H1 (cell line): Measurements from ENCODE around the gene PI4K2A. TPM values are rescaled to one million over a fixed set of nuclear protein-coding genes. Genes with fewer than 3 reads are reported as not detected.

Source experiments
- CTCF ChIA-PET: fragments of 300-600 bp; sonication (Branson Sonifier 250); formaldehyde crosslinking; loops from one replicate; lab custom pipeline; 2021; ENCODE audit not compliant: partially characterized antibody; lab: Charles Lee
- POLR2A ChIA-PET: fragments of 300-600 bp; sonication (Branson Sonifier 250); formaldehyde crosslinking; loops from one replicate; lab custom pipeline; 2021; ENCODE audit warnings: inconsistent platforms; ENCODE audit not compliant: partially characterized antibody; lab: Charles Lee
- DNase-seq, 2 experiments: peaks; one replicate each; pipeline versions ENCODE4 v3.0.0 to v3.0.0-alpha.2; 2010 to 2022; ENCODE audit warnings: low spot score in 2 of 2, low read depth in 1 of 2, mixed read lengths in 1 of 2
- FAIRE-seq: peaks from 2 replicates; lab custom pipeline; 2011; peaks lifted over from hg19 to GRCh38; lab: Jason Lieb, UNC
- H2AFZ ChIP-seq: 2 replicates; pipeline ENCODE4 v1.8.1; 2012; ENCODE audit warnings: low read length, inconsistent platforms
- H2AK5ac ChIP-seq: 2 replicates; pipeline ENCODE4 v1.6.1; 2013; ENCODE audit warnings: low read depth, low read length
- H2BK120ac ChIP-seq: replicated peaks from 2 replicates; pipeline ENCODE3; 2013; ENCODE audit warnings: low read depth, low read length, inconsistent platforms
- H2BK12ac ChIP-seq: 2 replicates; pipeline ENCODE4 v1.6.1; 2013; ENCODE audit warnings: low read depth, low read length
- H2BK15ac ChIP-seq: 2 replicates; pipeline ENCODE4 v1.6.1; 2013; ENCODE audit warnings: low read length
- H2BK20ac ChIP-seq: 2 replicates; pipeline ENCODE4 v1.6.1; 2013; ENCODE audit warnings: low read length
- H2BK5ac ChIP-seq: 2 replicates; pipeline ENCODE4 v1.6.1; 2013; ENCODE audit warnings: low read depth, low read length
- H3K14ac ChIP-seq: 2 replicates; pipeline ENCODE4 v1.6.1; 2013; ENCODE audit warnings: inconsistent platforms; ENCODE audit not compliant: insufficient read length
- H3K18ac ChIP-seq: 2 replicates; pipeline ENCODE4 v1.6.1; 2013; ENCODE audit warnings: low read length; ENCODE audit errors: extremely low read depth
- H3K23ac ChIP-seq: 2 replicates; pipeline ENCODE4 v1.6.1; 2013; ENCODE audit warnings: inconsistent platforms; ENCODE audit not compliant: insufficient read length
- H3K23me2 ChIP-seq: 2 replicates; pipeline ENCODE4 v1.6.1; 2013; ENCODE audit warnings: low read depth, low read length
- H3K27ac ChIP-seq: 2 replicates; pipeline ENCODE4 v1.6.1; 2011; ENCODE audit warnings: low read depth, low read length, inconsistent platforms
- H3K27me3 ChIP-seq, 4 experiments: replicated peaks in 1 of 4; 1 replicate in 1 of 4; 2 replicates in 3 of 4; pipeline versions ENCODE4 v1.6.1 to v1.8.1; 2011 to 2013; ENCODE audit warnings: low read length in 3 of 4, mild to moderate bottlenecking in 3 of 4, inconsistent platforms in 2 of 4, mixed read lengths in 2 of 4, moderate library complexity in 1 of 4; ENCODE audit not compliant: control insufficient read depth in 3 of 4, insufficient read depth in 3 of 4; ENCODE audit errors: extremely low read depth in 1 of 4
- H3K36me3 ChIP-seq, 4 experiments: 2 replicates each; pipeline versions ENCODE4 v1.6.1 to v1.8.1; 2011 to 2013; ENCODE audit warnings: mild to moderate bottlenecking in 4 of 4, low read length in 3 of 4, moderate library complexity in 2 of 4, control low read depth in 1 of 4, inconsistent platforms in 1 of 4; ENCODE audit not compliant: insufficient read depth in 4 of 4, control insufficient read depth in 2 of 4
- H3K4ac ChIP-seq: replicated peaks from 2 replicates; pipeline ENCODE3; 2013; ENCODE audit warnings: low read length, low read depth, mixed read lengths, inconsistent platforms; ENCODE audit not compliant: insufficient read length
- H3K4me1 ChIP-seq, 4 experiments: replicated peaks in 1 of 4; 1 replicate in 1 of 4; 2 replicates in 3 of 4; pipeline versions ENCODE4 v1.6.1 to v1.8.1; 2011 to 2013; ENCODE audit warnings: low read length in 3 of 4, inconsistent platforms in 2 of 4, mixed read lengths in 1 of 4; ENCODE audit not compliant: insufficient read depth in 4 of 4, control insufficient read depth in 3 of 4
- H3K4me2 ChIP-seq, 2 experiments: 2 replicates each; pipeline versions ENCODE4 v1.6.1 to v1.8.1; 2011 to 2013; ENCODE audit warnings: low read depth in 2 of 2, low read length in 2 of 2, control low read depth in 1 of 2, inconsistent platforms in 1 of 2, mild to moderate bottlenecking in 1 of 2; ENCODE audit not compliant: insufficient read depth in 1 of 2
- H3K4me3 ChIP-seq, 4 experiments: fragments of 200-600, 300-600 bp in 1 of 4; sonication (generic), shearing (Covaris generic), sonication (Bioruptor Twin) in 1 of 4; 2 replicates each; pipeline versions ENCODE4 v1.5.1 to v1.8.1; 2011 to 2016; ENCODE audit warnings: low read length in 4 of 4, low read depth in 3 of 4, control low read depth in 2 of 4, inconsistent platforms in 2 of 4, mild to moderate bottlenecking in 2 of 4, mixed read lengths in 1 of 4, moderate library complexity in 1 of 4; ENCODE audit not compliant: insufficient read depth in 2 of 4; ENCODE audit errors: extremely low read depth in 1 of 4
- H3K56ac ChIP-seq: replicated peaks from 2 replicates; pipeline ENCODE3; 2013; ENCODE audit warnings: low read depth, mild to moderate bottlenecking, mixed read lengths, low read length, inconsistent platforms; ENCODE audit not compliant: insufficient read length
- H3K79me1 ChIP-seq: 2 replicates; pipeline ENCODE4 v1.6.1; 2013; ENCODE audit warnings: low read depth, low read length, control low read depth
- H3K79me2 ChIP-seq, 2 experiments: 2 replicates each; pipeline versions ENCODE4 v1.6.1 to v1.8.1; 2012 to 2013; ENCODE audit warnings: low read length in 2 of 2, mild to moderate bottlenecking in 2 of 2, inconsistent platforms in 1 of 2; ENCODE audit not compliant: insufficient read depth in 2 of 2, control insufficient read depth in 1 of 2
- H3K9ac ChIP-seq, 4 experiments: replicated peaks in 1 of 4; 1 replicate in 1 of 4; 2 replicates in 3 of 4; pipeline versions ENCODE4 v1.6.1 to v1.8.1; 2011 to 2013; ENCODE audit warnings: low read depth in 3 of 4, low read length in 3 of 4, control low read depth in 2 of 4, mild to moderate bottlenecking in 2 of 4, moderate library complexity in 2 of 4, inconsistent platforms in 1 of 4; ENCODE audit errors: extremely low read depth in 1 of 4
- H3K9me3 ChIP-seq, 2 experiments: 2 replicates each; pipeline versions ENCODE4 v1.6.1 to v1.8.1; 2012 to 2013; ENCODE audit warnings: mild to moderate bottlenecking in 2 of 2, moderate library complexity in 2 of 2, control low read depth in 1 of 2, inconsistent platforms in 1 of 2, low read depth in 1 of 2, low read length in 1 of 2, mixed read lengths in 1 of 2; ENCODE audit not compliant: insufficient read depth in 2 of 2
- H4K20me1 ChIP-seq, 2 experiments: replicated peaks in 1 of 2; 2 replicates each; pipeline versions ENCODE3 to v1.8.1; 2011 to 2013; ENCODE audit warnings: inconsistent platforms in 2 of 2, low read length in 2 of 2, mild to moderate bottlenecking in 1 of 2; ENCODE audit not compliant: insufficient read depth in 2 of 2, control insufficient read depth in 1 of 2
- H4K5ac ChIP-seq: 2 replicates; pipeline ENCODE4 v1.6.1; 2013; ENCODE audit warnings: low read length, low read depth, mixed read lengths, inconsistent platforms; ENCODE audit not compliant: insufficient read length
- H4K8ac ChIP-seq: 2 replicates; pipeline ENCODE4 v1.8.0; 2013; ENCODE audit warnings: mild to moderate bottlenecking, moderate library complexity, low read length, inconsistent platforms; ENCODE audit not compliant: insufficient read depth; ENCODE audit errors: extremely low read depth
- H4K91ac ChIP-seq: replicated peaks from 2 replicates; pipeline ENCODE3; 2013; ENCODE audit warnings: low read length, mixed read lengths, inconsistent platforms; ENCODE audit not compliant: insufficient read length
- BRCA1 ChIP-seq: IDR thresholded peaks from 2 replicates; pipeline ENCODE4 v1.6.1; 2012; ENCODE audit warnings: low read depth, low read length, improper control_type of control experiment
- CHD1 ChIP-seq: IDR thresholded peaks from 2 replicates; pipeline ENCODE4 v1.6.1; 2012; ENCODE audit warnings: low read depth, low read length, improper control_type of control experiment
- CTBP2 ChIP-seq: IDR thresholded peaks from 2 replicates; pipeline ENCODE4 v1.7.0; 2011; ENCODE audit warnings: borderline replicate concordance, mild to moderate bottlenecking, moderate library complexity, mixed read lengths, low read length; ENCODE audit not compliant: insufficient read depth, insufficient read length
- HDAC6 ChIP-seq: IDR thresholded peaks from one replicate; pipeline ENCODE4 v1.7.1; 2012; ENCODE audit warnings: low read depth, mild to moderate bottlenecking, inconsistent platforms, low read length, moderate library complexity
- KDM5A ChIP-seq: fragments of 200-600 bp; IDR thresholded peaks from 2 replicates; pipeline ENCODE4 v1.7.1; 2012; ENCODE audit warnings: mild to moderate bottlenecking, low read length, inconsistent platforms, mixed read lengths
- PHF8 ChIP-seq: fragments of 200-600 bp; sonication (generic); conservative IDR thresholded peaks from 2 replicates; pipeline ENCODE4 v1.7.1; 2012; ENCODE audit warnings: low read depth, mild to moderate bottlenecking, inconsistent platforms, low read length, moderate library complexity
- POLR2A ChIP-seq, 2 experiments: IDR thresholded peaks; 1 replicate in 1 of 2; 2 replicates in 1 of 2; pipeline ENCODE4 v1.6.1; 2011; ENCODE audit warnings: low read depth in 2 of 2, low read length in 2 of 2, mild to moderate bottlenecking in 2 of 2; ENCODE audit errors: control extremely low read depth in 1 of 2
- POU5F1 ChIP-seq: IDR thresholded peaks from 2 replicates; pipeline ENCODE4 v1.6.1; 2011; ENCODE audit warnings: low read depth, mild to moderate bottlenecking, low read length, moderate library complexity
- RBBP5 ChIP-seq: IDR thresholded peaks from 2 replicates; pipeline ENCODE4 v1.7.1; 2012; ENCODE audit warnings: low read depth, mild to moderate bottlenecking, inconsistent platforms, low read length, moderate library complexity, borderline replicate concordance
- RXRA ChIP-seq: IDR thresholded peaks from 2 replicates; pipeline ENCODE4 v1.6.1; 2011; ENCODE audit warnings: low read depth, mild to moderate bottlenecking, low read length, moderate library complexity; ENCODE audit not compliant: insufficient read depth
- SP1 ChIP-seq: IDR thresholded peaks from 2 replicates; pipeline ENCODE4 v1.6.1; 2011; ENCODE audit warnings: low read depth, low read length
- SP2 ChIP-seq: IDR thresholded peaks from 2 replicates; pipeline ENCODE4 v1.6.1; 2012; ENCODE audit warnings: mild to moderate bottlenecking, low read length, inconsistent platforms
- ZNF274 ChIP-seq: IDR thresholded peaks from 2 replicates; pipeline ENCODE4 v1.7.0; 2012; ENCODE audit warnings: low read length, borderline replicate concordance; ENCODE audit errors: extremely low read depth
- WGBS, 2 experiments: shearing (Covaris generic) in 1 of 2; methylation state at CpG; one replicate each; pipeline versions ENCODE4 v1.1.6 to v1.1.7; 2013 to 2015; ENCODE audit warnings: low lambda C conversion rate in 2 of 2, mixed read lengths in 2 of 2, inconsistent platforms in 1 of 2, low coverage in 1 of 2, missing lambda C conversion rate in 1 of 2; ENCODE audit not compliant: insufficient replicate concordance in 2 of 2, insufficient coverage in 1 of 2, insufficient read length in 1 of 2; ENCODE audit errors: extremely low coverage in 1 of 2, missing lambda C conversion rate in 1 of 2; 5-methylcytosine and 5-hydroxymethylcytosine counted together
- polyA plus RNA-seq, 7 experiments: library from polyadenylated mRNA; depleted of rRNA in 3 of 7; stranded (reverse) in 5 of 7; unstranded in 2 of 7; fragments of >200 nt in 5 of 7; fragments of 200-250 nt in 2 of 7; gene quantifications; 1 replicate in 5 of 7; 2 replicates in 1 of 7; 4 replicates in 1 of 7; pipeline versions ENCODE4 v1.2.1 to v1.2.3, GENCODE V29; 2011 to 2013; ENCODE audit warnings: missing spikeins in 2 of 7, mixed read lengths in 2 of 7
- total RNA-seq: library from RNA; stranded (reverse); fragmentation: NEBNext Ultra II Directional; extraction: Animal tissue kit (Norgen Biotek cat#: 25700); gene quantifications from 2 replicates; pipeline ENCODE4 v1.2.1, GENCODE V29; 2021

PI4K2A gene
- total and polyA plus RNA-seq, 2 of the 8 experiments (the other 6 are each of a cell fraction or from before 2014, with no cell fraction given) = 20.7 to 21.9 TPM

GRCh38 chr10:97675222-97675621 is 34.8 kb downstream of the PI4K2A start:
- Histone ChIP-seq H3K23me2 (no peaks in the 10 kb centered on the region), H3K4me2 (no peak overlapping the region), H3K23ac (no peak overlapping the region), H3K27ac (no peak overlapping the region), H3K79me2 (no peaks in the 10 kb centered on the region), H4K5ac (no peak overlapping the region), H3K79me1 (no peaks in the 10 kb centered on the region), H4K8ac (no peak overlapping the region), H3K36me3 (peaks cover 21 to 33% (median 26%) of the 10 kb centered on the region in 4 experiments), H4K91ac (no peak overlapping the region), H3K4me1 (no peaks in the 10 kb centered on the region), H2BK5ac (no peak overlapping the region; the same call in none of the 2 replicates), H3K14ac (no peak overlapping the region), H2BK20ac (no peak overlapping the region), H2BK120ac (no peak overlapping the region), H2AFZ (no peak overlapping the region), H2AK5ac (no peak overlapping the region), H4K20me1 (peaks cover 0 to 2% of the 10 kb centered on the region in 2 experiments), H3K27me3 (no peaks in the 10 kb centered on the region), H3K4ac (no peak overlapping the region), H2BK12ac (no peak overlapping the region), H3K56ac (no peak overlapping the region), H3K4me3 (no peak overlapping the region), H3K9me3 (no peaks in the 10 kb centered on the region), H2BK15ac (no peak overlapping the region), H3K18ac (no peak overlapping the region), H3K9ac (no peak overlapping the region)
- CTCF ChIA-PET = interaction anchor here (0.7 to 8.5 kb wide), 11 partner anchors 9 to 103 kb away, joined by 3 to 127 read pairs (median 8); partner anchors contain the start of genes ANKRD2, AVPI1, MARVELD1 and ZFYVE27
- 73% methylated on average over 8 of the region's 9 CpGs; no CpG with 5 or more reads in 1 of the 2 experiments for WGBS, 2 experiments
- no peak for FAIRE-seq
- POLR2A ChIA-PET = interaction anchor here (0.9 to 2.6 kb wide), 3 partner anchors 12 to 55 kb away, joined by 4 to 20 read pairs (median 5); partner anchors contain the start of gene AVPI1
- DNase-seq = no peak
- TF ChIP-seq HDAC6 (no peak), PHF8 (no peak), CTBP2 (no peak), SP2 (no peak), BRCA1 (no peak), CHD1 (no peak), KDM5A (no peak), SP1 (no peak), ZNF274 (no peak), RXRA (no peak), POU5F1 (no peak), POLR2A (IDR thresholded peaks at IDR 0.05; ENCODE audit: control extremely low read depth in 1 of 2, low read depth in 2 of 2, low read length in 2 of 2) (no peak), RBBP5 (no peak)
